ENCODE measurements around the gene CRY2. TPM values are rescaled to one million over a fixed set of nuclear protein-coding genes. Genes with fewer than 3 reads are reported as not detected.
"Not testable (repeated sequence)": the region's sequence is repeated elsewhere in the genome, so short reads cannot be mapped to it uniquely, and the experiment has no call there.

Gene CRY2
- total and polyA plus RNA-seq, 2 of the 8 experiments (the other 6 are each of a cell fraction or from before 2014, with no cell fraction given) = 8.0 to 9.4 TPM

GRCh38 chr11:45905576-45905975 lies 58.3 kb downstream of the CRY2 start:
- H3K23me2 ChIP-seq (ENCODE audit: low read depth, low read length); H3K9ac ChIP-seq (replicated peaks in 1 of 4; ENCODE audit: extremely low read depth in 1 of 4, low read depth in 3 of 4, low read length in 3 of 4); H3K4me3 ChIP-seq (ENCODE audit: extremely low read depth in 1 of 4, insufficient read depth in 2 of 4, low read depth in 3 of 4, low read length in 4 of 4); DNase-seq (ENCODE audit: low read depth in 1 of 2, low spot score in 2 of 2); H3K27ac ChIP-seq (ENCODE audit: low read depth, low read length); H3K18ac ChIP-seq (ENCODE audit: extremely low read depth, low read length); H3K9me3 ChIP-seq (ENCODE audit: insufficient read depth in 2 of 2, low read depth in 1 of 2, low read length in 1 of 2); H2BK20ac ChIP-seq (ENCODE audit: low read length); FAIRE-seq; H3K14ac ChIP-seq (ENCODE audit: insufficient read length); H4K8ac ChIP-seq (ENCODE audit: extremely low read depth, insufficient read depth, low read length); H2AK5ac ChIP-seq (ENCODE audit: low read depth, low read length); H3K79me1 ChIP-seq (ENCODE audit: low read depth, low read length); H2BK15ac ChIP-seq (ENCODE audit: low read length); H2BK5ac ChIP-seq (ENCODE audit: low read depth, low read length); H3K4me2 ChIP-seq (ENCODE audit: insufficient read depth in 1 of 2, low read depth in 2 of 2, low read length in 2 of 2); H2BK120ac ChIP-seq (replicated peaks; ENCODE audit: low read depth, low read length); H3K27me3 ChIP-seq (replicated peaks in 1 of 4; ENCODE audit: control insufficient read depth in 3 of 4, extremely low read depth in 1 of 4, insufficient read depth in 3 of 4, low read length in 3 of 4); H4K91ac ChIP-seq (replicated peaks; ENCODE audit: insufficient read length, low read length); H3K4ac ChIP-seq (replicated peaks; ENCODE audit: insufficient read length, low read depth, low read length); H2AFZ ChIP-seq (ENCODE audit: low read length); H2BK12ac ChIP-seq (ENCODE audit: low read depth, low read length); H3K23ac ChIP-seq (ENCODE audit: insufficient read length); H3K56ac ChIP-seq (replicated peaks; ENCODE audit: insufficient read length, low read depth, low read length); H3K79me2 ChIP-seq (ENCODE audit: control insufficient read depth in 1 of 2, insufficient read depth in 2 of 2, low read length in 2 of 2); H3K4me1 ChIP-seq (replicated peaks in 1 of 4; ENCODE audit: control insufficient read depth in 3 of 4, insufficient read depth in 4 of 4, low read length in 3 of 4); H4K5ac ChIP-seq (ENCODE audit: insufficient read length, low read depth, low read length): not testable (repeated sequence)
- WGBS, 2 experiments (ENCODE audit: extremely low coverage in 1 of 2, insufficient coverage in 1 of 2, insufficient read length in 1 of 2, insufficient replicate concordance in 2 of 2, low coverage in 1 of 2, low lambda C conversion rate in 2 of 2, missing lambda C conversion rate in 1 of 2) = 82% methylated on average over 4 of the region's 6 CpGs; no CpG with 5 or more reads in 1 of the 2 experiments
- Histone ChIP-seq H4K20me1 (replicated peaks in 1 of 2; ENCODE audit: control insufficient read depth in 1 of 2, insufficient read depth in 2 of 2, low read length in 2 of 2) (peaks cover 9 to 24% of the 10 kb centered on the region in 2 experiments), H3K36me3 (ENCODE audit: control insufficient read depth in 2 of 4, insufficient read depth in 4 of 4, low read length in 3 of 4) (peaks cover 6 to 23% (median 18%) of the 10 kb centered on the region in 4 experiments; a peak in 6 of 8 replicates)
- POLR2A ChIA-PET (ENCODE audit: partially characterized antibody) = interaction anchor here (0.9 to 6.2 kb wide), 7 partner anchors 9 to 43 kb away, joined by 3 to 36 read pairs (median 4); partner anchors contain the start of genes LARGE2 and PEX16
- CTCF ChIA-PET (ENCODE audit: partially characterized antibody) = interaction anchor here (1.0 to 1.4 kb wide), 3 partner anchors 11 to 101 kb away, joined by 4 read pairs; no protein-coding TSS in a partner anchor

Data from H1 (cell line).